Gastroesophageal sphincter (tissue), 3 donors: Measurements from ENCODE around the gene GPR42.

Experiments
- POLR2A ChIP-seq, 2 donors: fragments of 450-650 bp; IDR thresholded peaks; one replicate each; pipeline ENCODE4 v1.6.1; 2017; ENCODE audit warnings: antibody characterized with exemption in 2 of 2, mild to moderate bottlenecking in 2 of 2, moderate library complexity in 1 of 2
- POLR2AphosphoS5 ChIP-seq: sonication (generic); formaldehyde crosslinking; IDR thresholded peaks from one replicate; pipeline ENCODE4 v1.6.1; 2017; ENCODE audit warnings: antibody characterized with exemption
- TF ChIP-seq, protein P1 (sequence below), 4 experiments: fragments of 200-600 bp in 2 of 4; fragments of 450-650 bp in 2 of 4; sonication (generic) in 1 of 4; IDR thresholded peaks; one replicate each; pipeline ENCODE4 v1.5.1; 2017 to 2019; ENCODE audit warnings: antibody characterized with exemption in 4 of 4, mild to moderate bottlenecking in 2 of 4, moderate library complexity in 2 of 4

DNA sequence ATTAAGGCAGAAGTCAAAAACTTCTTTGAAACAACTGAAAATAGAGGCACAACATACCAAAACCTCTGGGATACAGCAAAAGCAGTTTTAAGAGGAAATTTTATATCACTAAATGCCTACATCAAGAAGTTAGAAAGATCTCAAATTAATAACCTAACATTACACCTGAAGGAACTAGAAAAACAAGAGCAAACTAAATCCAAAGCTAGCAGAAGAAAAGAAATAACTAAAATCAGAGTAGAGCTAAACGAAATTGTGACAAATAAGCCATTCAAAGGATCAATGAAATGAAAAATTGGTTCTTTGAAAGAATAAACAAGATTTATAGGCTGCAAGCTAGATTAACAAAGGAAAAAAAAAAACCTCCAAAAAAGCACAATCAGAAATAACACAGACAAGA lies 2.5 kb upstream of the GPR42 start:
- TF ChIP-seq POLR2A (IDR thresholded peaks at IDR 0.05) (no peak), POLR2AphosphoS5 (no peak)
- TF ChIP-seq, protein P1, sequence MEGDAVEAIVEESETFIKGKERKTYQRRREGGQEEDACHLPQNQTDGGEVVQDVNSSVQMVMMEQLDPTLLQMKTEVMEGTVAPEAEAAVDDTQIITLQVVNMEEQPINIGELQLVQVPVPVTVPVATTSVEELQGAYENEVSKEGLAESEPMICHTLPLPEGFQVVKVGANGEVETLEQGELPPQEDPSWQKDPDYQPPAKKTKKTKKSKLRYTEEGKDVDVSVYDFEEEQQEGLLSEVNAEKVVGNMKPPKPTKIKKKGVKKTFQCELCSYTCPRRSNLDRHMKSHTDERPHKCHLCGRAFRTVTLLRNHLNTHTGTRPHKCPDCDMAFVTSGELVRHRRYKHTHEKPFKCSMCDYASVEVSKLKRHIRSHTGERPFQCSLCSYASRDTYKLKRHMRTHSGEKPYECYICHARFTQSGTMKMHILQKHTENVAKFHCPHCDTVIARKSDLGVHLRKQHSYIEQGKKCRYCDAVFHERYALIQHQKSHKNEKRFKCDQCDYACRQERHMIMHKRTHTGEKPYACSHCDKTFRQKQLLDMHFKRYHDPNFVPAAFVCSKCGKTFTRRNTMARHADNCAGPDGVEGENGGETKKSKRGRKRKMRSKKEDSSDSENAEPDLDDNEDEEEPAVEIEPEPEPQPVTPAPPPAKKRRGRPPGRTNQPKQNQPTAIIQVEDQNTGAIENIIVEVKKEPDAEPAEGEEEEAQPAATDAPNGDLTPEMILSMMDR (IDR thresholded peaks at IDR 0.05): no peak
